Stimulated activated CD8-positive, alpha-beta memory T cell treated with anti-CD3 and anti-CD28 coated beads, Interleukin-12 subunit alpha, Interleukin-12 subunit beta, amount 100 ng/mL, for 24 hours (primary cell): ENCODE data around the gene ITIH1.
"Not testable (repeated sequence)": the region's sequence is repeated elsewhere in the genome, so short reads cannot be mapped to it uniquely, and the experiment has no call there.

Experiments
- DNase-seq: peaks from one replicate; pipeline ENCODE4 v3.0.0-alpha.2; 2020; ENCODE audit errors: extremely low read depth

ITIH1 gene

DNA sequence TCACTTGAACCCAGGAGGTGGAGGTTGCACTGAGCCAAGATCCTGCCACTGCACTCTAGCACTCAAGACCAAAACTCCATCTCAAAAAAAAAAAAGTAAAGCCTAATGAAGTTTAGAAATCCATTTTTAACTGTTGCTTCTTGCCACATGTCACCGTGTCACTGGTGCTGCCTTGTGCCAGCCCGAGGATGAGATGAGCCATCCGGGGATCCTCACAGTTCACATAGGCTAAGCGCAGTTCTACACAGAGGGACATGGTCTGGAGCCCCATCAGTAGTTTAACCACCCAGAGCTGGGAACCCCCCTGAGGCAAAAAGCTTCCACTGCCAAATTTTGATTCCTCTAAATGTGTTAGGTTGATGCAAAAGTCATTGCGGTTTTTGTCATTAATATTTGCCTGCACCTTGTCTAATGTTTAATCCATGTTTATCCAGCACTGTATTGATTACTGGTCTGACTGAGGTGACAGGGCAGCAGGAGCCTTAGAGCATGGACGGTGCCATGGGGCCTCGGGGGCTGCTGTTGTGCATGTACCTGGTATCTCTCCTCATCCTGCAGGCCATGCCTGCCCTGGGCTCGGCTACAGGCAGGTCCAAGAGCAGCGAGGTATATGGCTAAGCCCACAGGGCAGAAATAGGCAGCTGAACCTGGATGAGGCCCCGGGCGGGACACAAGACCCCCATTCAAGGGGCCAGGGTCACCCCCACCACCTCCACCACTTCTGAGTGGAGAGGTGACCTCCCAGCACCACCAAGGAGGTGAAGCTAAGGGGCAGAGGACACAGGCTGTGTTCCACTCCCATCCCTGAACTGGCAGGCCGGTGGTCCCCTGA lies at the start of gene ITIH1:
ITIH1 (plus strand) TSS at position 473 of the 832 bp plus-strand sequence; CDS start at position 490, 17 bp downstream.
- DNase-seq: no peak

DNA sequence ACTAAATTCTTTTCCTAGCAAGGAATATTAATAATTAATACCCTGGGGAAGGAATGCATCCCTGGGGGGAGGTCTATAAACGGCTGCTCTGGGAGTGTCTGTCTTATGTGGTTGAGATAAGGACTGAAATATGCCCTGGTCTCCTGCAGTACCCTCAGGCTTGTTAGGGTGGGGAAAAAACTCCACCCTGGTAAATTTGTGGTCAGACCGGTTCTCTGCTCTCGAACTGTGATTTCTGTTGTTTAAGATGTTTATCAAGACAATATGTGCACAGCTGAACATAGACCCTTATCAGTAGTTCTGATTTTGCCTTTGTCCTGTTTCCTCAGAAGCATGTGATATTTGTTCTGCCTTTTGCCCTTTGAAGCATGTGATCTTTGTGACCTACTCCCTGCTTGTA lies 48.6 kb upstream of the ITIH1 start:
- not testable (repeated sequence) for DNase-seq

- no peak for DNase-seq
Observed at GRCh38 chr3:52730681-52731080, 46.7 kb upstream of the ITIH1 start.

GRCh38 chr3:52731590-52731989 lies 45.8 kb upstream of the ITIH1 start:
- DNase-seq: no peak

DNA sequence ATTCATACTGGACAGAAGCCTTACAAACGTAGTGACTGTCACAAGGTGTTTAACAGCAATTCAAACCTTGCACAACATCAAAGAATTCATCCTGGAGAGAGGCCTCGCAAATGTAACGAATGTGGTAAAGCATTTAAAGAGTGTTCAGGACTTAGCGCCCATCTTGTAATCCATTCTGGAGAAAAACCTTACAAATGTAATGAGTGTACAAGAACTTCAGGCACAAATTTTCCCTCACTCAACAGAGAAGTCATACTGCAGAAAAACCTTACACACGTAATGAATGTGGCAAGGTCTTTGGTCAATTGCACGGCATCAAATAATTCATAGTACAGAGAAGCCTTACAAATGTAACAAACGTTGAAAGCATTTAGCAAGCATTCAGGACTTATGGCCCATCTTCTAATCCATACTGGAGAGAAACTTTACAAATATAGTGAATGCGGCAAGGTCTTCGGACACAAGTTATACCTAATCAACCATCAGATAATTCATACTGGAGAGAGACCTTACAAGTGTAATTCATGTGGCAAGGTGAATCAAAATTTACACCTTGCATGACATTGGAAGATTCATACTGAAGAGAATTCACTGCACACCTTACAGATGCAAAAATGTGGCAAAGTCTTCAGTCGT lies 44.0 kb upstream of the ITIH1 start:
- no peak for DNase-seq

DNA sequence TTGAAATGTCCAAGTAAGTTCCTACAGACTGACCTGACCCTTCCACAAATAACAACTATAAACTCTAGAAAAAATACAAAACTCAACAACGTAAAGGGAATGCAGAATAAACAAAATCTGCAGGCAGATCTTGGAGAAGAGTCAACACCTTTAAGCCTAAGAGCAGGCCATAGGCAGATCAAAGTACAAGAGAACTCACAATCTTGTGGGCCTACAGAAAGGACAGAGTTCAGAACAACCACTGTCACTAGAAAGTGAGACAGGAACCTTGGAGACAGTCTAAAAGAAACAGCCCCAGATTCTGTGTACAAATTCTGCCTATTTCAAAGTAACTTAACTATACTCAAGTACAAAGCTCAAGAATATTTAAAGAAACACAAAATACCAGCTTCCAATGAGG lies 37.7 kb upstream of the ITIH1 start:
- DNase-seq: no peak

- DNase-seq: no peak
Observed at GRCh38 chr3:52742418-52743041, 34.9 kb upstream of the ITIH1 start.

- no peak for DNase-seq
Observed at GRCh38 chr3:52743152-52743551, 34.2 kb upstream of the ITIH1 start.

DNA sequence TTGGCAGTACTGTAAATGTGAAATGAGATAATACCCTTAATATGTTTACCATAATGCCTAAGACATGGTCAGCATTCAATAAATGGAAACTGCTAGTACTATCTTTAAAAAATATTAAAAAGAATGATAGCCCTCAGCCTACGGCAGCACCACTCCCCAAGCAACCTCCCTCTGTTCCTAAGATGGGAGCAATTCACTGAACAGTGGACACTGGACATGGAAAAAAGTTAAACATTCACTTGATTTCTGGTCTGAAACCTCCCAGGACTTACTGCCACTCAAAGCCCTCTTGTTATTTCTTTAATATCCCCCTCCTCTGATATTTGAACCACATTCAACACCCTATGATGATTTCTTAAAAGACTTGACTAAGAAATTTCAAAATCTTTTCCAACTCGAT lies 33.7 kb upstream of the ITIH1 start:
- no peak for DNase-seq

DNA sequence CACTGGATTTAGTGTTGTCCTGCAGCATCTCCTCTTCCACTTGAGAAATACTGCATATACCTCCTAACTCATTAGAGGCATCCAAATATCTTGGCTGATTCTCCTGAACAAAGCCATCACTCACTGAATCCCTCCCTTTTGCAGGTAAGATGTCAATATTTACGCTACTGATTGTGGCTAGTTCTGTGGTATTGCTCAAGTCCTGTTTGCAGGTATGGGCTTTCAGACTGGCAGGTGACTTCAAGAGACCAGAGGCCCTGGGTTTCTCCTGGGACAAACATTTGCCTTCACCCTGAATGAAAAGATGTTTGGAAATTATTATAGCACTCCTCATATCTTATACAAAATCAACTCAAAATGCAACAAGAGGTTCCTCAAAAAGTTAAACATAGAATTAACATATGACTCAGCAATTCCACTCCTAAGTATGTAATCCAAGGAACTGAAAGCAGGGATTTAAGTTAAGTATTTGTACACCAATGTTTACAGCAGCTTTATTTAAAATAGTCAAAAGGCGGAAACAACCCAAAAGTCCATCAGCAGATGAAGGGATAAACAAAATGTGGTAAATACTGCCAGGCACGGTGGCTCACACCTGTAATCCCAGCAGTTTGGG lies 25.2 kb upstream of the ITIH1 start:
- no peak for DNase-seq

DNA sequence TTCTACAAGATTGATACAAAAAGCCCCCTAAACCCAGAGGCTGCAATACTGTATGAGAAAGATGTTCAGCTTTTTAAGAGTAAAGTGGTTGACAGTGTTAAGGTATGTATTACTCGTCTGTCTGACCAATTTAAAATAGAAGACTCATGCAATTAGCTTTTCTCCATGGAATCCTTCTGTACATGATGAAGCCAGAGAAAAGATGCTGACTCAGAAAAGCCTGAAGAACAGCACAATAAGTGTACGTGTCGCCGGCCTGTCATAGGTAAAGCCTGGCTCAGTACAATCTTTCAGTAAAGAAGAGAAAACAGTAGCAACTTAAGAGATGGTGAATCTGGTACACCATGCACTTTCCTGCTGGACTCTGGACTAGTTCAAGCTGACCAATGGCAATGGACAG lies 23.0 kb upstream of the ITIH1 start:
- DNase-seq: no peak

- DNase-seq: no peak
Observed at GRCh38 chr3:52756141-52756540, 21.3 kb upstream of the ITIH1 start.

GRCh38 chr3:52763466-52763865 lies 13.9 kb upstream of the ITIH1 start:
- DNase-seq: no peak

DNA sequence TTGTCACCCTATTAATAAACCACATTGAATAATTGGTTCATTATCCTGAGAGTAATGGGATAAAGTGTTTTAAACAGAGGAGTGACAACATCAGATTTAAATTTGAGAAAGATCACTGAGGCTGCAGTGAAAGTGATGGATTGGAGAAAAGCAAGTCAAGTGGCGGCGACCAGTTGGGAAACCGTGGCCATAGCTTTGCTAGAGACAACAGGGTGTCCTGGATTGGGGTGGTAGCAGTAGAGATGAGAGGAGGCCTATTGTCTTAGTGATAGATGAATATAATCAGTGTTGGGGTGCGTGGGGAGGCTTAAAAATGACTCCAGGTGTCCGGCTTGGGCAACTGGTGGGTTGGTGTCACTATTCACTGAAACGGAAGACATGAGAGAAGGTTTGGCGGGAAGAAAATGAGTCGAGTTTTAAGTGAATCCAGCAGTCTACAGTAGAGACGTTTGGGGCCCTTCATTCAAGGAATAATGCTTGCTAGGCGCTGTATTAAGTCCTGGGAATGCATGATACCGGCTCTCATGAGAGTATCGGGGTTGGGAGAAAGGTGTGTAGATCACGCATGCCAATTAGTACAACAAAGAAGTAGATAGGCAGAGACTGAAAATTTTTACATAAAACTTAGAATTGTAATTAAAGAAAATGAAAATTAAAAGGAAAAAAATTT lies 7.5 kb upstream of the ITIH1 start:
- no peak for DNase-seq

DNA sequence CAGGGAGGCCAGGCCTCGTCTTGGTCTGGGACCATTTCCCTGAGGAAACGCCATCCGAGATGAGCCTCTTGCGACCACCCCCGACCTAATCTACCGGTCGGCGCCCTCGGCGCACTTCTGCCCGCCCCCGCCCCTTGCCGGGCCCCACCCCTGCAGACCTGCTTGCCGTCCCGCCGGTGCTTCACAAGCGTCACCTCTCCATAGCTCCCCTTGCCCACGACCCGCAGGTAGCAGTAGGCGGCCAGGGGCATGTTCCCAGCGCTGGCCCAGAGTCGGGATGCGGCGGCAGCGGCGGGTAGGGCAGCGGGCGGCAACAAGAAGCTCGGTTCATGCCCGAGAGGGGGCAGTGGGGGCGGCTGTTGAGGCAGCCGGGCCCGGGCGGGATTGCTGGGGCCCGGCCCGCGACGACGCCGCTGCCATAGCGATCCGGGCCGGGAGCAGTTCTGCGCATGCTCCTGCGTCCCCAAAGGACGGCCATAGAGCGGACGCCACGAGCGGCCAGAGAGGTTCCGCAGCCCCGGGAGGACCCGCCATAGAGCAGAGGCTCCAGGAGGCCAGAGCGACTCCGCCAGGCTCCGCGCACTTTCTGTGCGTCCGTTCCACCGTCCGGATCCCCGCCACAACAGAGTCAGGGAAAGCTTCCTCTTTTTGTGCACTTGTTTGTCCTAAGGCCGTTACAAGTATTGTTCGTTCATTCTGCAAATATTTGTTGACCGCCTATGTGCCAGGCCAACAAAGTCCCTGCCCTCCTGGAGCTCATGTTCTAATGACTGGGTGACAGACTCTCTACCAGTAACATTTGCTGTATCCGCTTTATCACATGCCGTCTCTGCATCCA lies 6.7 kb upstream of the ITIH1 start, which contains the start of gene NEK4:
NEK4 (minus strand) TSS at position 445 of the 838 bp plus-strand sequence; CDS start at position 251, 194 bp downstream.
- peak; percentile 68 for DNase-seq

GRCh38 chr3:52771334-52771681 lies 6.1 kb upstream of the ITIH1 start:
- no peak for DNase-seq

DNA sequence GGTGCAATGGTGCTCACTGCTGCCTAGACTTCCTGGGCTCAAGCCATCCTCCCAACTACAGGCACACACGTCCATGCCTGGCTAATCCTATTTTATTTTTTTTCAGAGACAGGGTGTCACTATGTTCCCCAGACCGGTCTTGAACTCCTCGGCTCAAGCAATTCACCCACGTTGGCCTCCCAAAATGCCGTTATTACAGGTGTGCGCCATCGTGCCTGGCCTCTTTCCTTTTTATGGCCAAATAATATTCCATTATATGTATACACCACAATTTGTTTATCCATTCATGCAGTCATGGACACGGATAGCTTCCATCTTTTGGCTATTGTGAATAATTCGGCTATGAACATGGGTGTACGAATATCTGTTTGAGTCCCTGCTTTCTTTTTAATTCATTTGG lies 5.7 kb upstream of the ITIH1 start:
- no peak for DNase-seq

- no peak for DNase-seq
Observed at GRCh38 chr3:52773361-52774065, 3.9 kb upstream of the ITIH1 start.

DNA sequence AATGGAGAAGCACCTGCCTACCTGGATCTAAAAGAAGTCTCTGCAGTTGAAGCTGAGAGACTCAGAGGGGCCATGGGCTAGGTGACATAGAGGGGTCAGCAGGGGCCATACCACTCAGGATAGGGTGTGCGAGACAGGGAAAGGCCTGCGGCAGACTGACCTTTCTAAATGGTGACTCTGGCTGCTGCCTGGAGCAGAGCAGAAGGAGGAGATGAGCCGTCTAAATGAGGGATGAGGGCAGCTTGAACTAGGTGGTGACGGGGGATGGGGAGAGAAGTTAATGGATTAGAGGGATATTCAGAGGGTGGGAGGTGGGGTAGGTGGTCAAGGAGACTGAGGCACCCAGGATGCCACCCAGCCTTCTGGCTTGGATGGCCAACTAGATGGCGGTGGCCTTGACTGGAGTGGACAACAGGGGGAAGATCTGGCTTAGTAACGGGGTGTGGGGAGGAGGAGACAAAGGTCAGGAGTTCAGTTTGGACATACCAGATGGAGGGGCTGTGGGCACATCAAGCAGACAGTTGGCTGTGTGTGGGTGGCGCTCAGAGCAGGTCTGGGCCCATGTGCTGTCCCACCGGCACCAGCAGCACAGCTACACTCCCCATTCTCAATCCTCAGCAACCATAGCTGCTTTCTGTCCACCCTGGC lies 3.2 kb upstream of the ITIH1 start:
- DNase-seq: no peak
